Left colon (tissue), 2 donors: ENCODE results near the gene DHH. TPM values are rescaled to one million over a fixed set of nuclear protein-coding genes. Genes with fewer than 3 reads are reported as not detected.
A peak's percentile ranks its signal among the peaks of the same experiment; 100 is the strongest.
"Not testable (repeated sequence)": the region's sequence is repeated elsewhere in the genome, so short reads cannot be mapped to it uniquely, and the experiment has no call there.

Experiments used
- ATAC-seq: fragments of 200-7000 bp; cut with Tn5 transposase; one replicate; pipeline ENCODE4 v1.9.1; 2020; ENCODE audit warnings: mild to moderate bottlenecking, moderate library complexity
- DNase-seq, 2 donors: peaks; one replicate each; pipeline ENCODE4 v3.0.0-alpha.2; 2020
- intact Hi-C, 2 donors: fragments of 100-400 bp; cut with DNase I in 1 of 2; cut with micrococcal nuclease in 1 of 2; formaldehyde crosslinking; loops; one replicate each; pipeline versions ENCODE4 v1.11.2 to v1.14.0; 2022; cut with DNase I, micrococcal nuclease
- total RNA-seq, 2 donors: library from RNA; stranded (reverse); fragmentation: NEBNext Ultra II Directional; extraction: Animal tissue kit (Norgen Biotek cat#: 25700); gene quantifications; one replicate each; pipeline ENCODE4 v1.2.1, GENCODE V29; 2021
- donor health status: DM: no; HTN: no; CAD: no.
- donor health status: DM: yes; HTN: yes; CAD: no.

The DHH gene
- total RNA-seq, 2 donors from 2014 or later, result 0.31 to 0.50 TPM

DNA sequence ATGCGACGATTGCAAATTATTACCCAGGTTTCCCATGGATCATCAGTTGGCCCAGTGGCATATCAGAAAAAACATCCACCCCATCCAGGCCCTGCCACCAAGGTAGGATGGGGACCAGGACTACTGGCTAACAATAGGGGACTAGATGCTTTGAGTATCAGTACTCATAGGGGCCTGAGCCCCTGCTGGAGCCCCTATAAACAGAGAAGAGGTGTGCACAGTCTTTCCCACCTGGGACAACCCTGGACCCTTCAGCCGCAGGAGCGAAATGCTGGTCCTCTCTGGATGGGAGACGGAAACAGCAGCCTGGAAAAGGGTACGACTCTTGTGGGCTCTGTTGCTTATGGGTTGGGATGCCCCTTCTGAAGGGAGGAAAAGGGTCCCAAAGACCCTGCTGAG, 5.7 kb downstream of the DHH start:
- no peak for DNase-seq
- no peak for ATAC-seq
- intact Hi-C loops, result loop anchor here in 1 of 2 donors (5.0 to 10.0 kb wide), 2 partner anchors 33 to 146 kb away; no protein-coding TSS in a partner anchor

DNA sequence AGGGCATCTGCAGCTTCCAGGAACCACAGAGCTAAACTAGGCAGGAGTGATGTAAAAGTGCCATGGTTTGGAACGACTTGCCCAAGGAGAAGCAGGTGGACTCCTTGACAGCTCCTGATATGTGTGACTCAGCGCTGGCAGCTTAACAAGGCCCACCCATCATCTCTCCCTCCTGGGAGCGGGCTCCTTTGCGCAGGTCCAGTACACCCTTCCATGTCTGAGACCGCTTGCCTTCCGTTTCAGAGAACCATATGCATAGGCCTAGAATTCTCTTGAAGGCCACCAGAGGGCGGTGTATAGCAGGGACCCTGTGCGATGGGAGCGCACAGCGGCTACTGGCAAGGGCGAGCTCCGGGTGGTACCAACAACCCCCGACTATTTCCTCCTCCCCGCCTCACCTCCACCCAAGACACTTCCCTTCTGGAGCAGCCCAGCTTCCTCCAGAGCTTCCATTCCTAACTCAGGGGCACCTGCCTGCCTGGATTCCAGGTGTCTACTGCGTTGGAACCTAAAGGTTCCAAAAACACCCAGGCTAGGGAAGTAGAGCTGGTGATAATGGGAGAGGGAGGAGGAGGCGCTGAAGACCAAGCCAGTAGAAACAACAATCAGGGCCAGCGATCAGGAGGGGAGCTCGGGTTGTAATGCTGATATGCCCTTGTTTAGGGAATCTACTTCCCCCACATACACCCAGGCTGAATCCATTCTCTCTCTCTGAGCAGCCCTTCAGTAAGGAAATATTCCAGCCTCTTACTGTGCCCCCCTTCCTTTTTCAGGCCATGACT, 6.3 kb downstream of the DHH start:
- DNase-seq, result peak; percentile 66 to 73
- intact Hi-C loops, result loop anchor here in 1 of 2 donors (5.0 to 10.0 kb wide), 2 partner anchors 34 to 146 kb away; no protein-coding TSS in a partner anchor
- peak; percentile 93 for ATAC-seq

DNA sequence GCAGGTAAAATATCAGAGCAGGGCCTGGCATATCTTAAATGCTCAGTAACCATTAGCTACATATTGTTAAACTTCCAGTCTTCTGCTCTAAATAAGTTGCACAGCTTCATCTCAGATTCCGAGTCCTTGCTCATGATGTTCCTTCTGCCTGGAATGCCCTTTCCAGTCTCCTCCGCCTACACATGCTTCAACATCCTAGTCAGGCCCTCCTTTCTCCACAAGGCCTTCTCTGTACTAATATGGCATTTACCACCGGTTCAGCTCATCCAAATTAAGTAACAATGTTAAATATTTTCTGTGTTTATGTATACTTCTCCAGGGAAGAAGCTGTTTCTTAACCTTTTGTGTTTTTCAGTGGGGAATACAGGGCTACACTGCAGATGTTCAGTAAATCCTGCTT, 8.5 kb downstream of the DHH start:
- no peak for DNase-seq
- intact Hi-C loops, result loop anchor here in 1 of 2 donors (5.0 to 10.0 kb wide), 2 partner anchors 36 to 149 kb away; no protein-coding TSS in a partner anchor
- no peak for ATAC-seq

DNA sequence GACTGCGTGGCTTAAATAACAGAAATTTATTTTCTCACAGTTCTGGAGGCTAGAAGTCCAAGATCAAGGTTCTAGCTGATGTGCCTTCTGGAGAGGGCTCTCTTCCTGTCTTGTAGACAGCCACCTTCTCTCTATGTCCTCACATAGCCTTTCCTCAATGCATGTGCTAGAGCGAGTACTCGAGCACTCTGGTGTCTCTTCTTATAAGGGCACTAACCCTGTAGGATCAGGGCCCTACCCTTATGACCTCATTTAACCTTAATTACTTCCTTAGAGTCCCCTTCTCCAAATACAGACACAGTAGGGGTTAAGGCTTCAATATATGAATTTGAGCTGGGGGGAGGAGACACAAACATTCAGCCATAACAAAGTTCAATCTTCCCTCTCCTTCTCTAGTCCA, 10.2 kb downstream of the DHH start:
- DNase-seq (no peak), ATAC-seq (no peak)
- intact Hi-C loops, result loop anchor here in 1 of 2 donors (10.0 kb wide), 1 partner anchor 150 kb away; no protein-coding TSS in a partner anchor

DNA sequence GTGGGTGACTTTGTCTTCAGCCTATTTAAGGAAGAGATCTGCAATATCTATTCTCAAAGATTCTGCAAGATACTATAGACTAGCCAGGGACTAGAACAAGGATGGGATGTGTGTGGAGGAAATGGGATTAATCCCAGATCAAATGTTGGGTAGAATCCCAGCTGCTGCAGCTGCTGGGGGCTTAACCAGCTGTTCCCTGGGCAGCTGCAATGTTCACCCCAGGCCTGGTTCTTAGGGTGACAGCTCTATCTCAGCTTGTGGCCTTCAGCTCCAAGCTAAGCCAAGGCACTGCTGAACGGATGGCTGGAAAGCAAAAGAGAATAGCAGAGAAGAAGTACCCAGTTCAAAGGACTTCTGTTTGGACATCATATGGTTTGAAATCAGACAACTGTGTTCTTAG, 14.8 kb downstream of the DHH start:
- intact Hi-C loops, result loop anchor here in 1 of 2 donors (10.0 kb wide), 1 partner anchor 155 kb away; no protein-coding TSS in a partner anchor

DNA sequence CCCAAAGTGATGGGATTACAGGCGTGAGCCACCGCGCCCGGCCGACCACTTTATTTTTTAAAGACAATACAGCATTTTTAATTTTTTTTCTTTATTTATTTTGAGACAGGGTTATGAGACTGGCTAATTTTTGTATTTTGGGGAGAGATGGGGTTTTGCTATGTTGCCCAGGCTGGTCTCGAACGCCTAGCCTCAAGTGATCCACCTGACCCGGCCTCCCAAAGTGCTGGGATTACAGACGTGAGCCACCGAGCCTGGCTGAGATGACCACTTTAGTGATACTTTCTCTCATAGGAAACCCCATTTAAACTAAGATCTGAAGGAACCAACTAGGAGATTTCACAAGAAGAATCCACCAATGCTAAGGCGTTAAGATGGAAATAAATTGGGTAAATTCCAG, 23.6 kb downstream of the DHH start:
- no peak for ATAC-seq

More for the DNA sequence above, 14.8 kb downstream of the DHH start:
- no peak for DNase-seq
- ATAC-seq, result no peak

DNA sequence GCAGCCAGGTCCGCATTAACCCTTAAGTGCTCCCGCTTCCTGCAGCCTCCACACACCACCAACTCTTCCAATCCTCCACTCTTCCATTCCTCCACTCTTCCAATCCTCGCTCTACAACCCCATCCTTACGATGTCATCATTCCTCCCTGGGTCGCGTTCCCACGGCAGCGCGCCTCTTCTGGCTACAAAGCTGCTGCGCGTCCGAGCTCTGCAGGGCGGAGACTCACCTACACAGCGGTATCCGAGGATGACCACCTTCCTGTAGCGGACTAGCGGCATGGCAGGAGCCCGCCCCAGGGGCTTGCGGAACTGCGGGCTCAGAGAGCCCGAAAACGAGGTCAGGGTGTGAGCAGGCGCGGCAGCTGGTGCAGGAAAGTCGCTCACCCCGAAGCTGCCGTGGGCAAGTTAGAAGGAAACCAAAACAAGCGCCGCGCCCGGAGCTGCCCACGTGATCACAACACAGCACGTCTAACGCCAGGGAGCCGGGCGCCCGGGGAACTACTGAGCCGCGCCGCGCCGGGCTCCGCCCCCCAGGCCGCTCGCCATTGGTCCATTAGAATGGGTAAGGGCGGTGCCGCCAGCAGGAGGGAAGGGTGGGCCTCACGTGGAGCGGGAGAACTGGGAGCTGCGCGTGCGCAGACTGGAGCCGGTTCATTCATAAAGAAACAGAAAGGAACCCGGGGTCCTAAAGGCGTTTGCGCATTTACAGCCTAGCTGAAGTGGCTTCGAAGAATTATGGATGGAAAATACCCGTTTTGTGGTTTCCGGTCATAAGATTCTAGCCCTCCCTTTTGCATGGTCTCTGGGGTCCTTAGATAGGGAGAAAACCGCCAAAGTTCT, 24.9 kb downstream of the DHH start, which contains the start of gene RHEBL1:
Gene RHEBL1 (minus strand): TSS at position 473 of the 840 bp plus-strand sequence. CDS start 194 bp downstream, at position 279.
- DNase-seq (peak; percentile 98 to 99), ATAC-seq (peak; percentile 100)
- intact Hi-C loops, result no loop called here

More for the DNA sequence above, 23.6 kb downstream of the DHH start:
- DNase-seq, result no peak
- intact Hi-C loops, result no loop called here

DNA sequence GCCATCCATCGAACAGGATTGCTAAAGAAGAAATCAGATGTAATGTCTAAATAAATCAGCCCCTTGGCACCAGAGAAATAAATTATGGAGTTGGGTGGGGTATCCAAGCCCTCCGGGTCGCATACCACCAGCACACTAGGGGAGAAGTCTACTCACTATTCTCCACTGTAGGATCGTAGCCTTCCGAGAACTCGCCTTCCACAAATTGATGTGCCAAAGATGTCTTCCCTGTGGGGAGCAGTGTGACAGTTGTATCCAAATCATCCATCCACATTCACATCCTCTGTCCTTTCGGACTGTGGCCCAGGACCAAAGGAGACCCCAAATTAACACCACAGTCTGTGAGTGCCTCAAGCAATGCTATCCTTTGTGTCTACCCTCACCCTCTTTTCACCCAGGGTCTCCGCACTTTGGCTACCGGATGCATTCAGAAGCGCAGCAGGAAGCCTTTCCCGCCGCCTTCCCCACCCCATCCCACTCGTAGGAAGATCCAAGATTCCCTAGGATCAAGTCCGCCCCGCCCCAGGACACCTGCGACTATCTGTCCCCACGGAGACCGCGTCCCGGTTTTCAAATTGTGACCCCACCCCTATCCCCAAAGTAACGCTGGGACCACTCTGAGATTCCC, 25.6 kb downstream of the DHH start:
- ATAC-seq (no peak), DNase-seq (peak in 1 of 2 donors; percentile 38)
- intact Hi-C loops, result no loop called here

DNA sequence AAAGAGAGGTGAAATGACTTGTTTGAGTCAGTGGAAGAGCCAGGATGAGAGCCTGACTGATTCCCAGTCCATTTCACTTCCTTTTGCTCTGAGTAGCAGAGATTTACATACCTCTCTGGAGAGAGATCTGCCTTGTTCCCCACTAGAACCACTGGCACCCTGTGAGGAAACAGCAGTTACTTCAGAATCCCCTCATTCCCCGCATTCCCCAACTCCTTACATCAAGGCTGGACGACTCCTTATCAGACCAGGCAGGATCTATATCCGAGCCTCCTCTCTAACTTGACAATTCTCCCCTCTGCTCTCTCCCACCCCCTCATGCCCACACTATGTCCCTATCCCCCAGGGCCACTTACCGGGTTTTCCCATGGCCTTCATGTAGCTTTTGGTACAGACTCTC, 28.5 kb downstream of the DHH start:
- DNase-seq, result no peak
- no peak for ATAC-seq
- intact Hi-C loops, result no loop called here

DNA sequence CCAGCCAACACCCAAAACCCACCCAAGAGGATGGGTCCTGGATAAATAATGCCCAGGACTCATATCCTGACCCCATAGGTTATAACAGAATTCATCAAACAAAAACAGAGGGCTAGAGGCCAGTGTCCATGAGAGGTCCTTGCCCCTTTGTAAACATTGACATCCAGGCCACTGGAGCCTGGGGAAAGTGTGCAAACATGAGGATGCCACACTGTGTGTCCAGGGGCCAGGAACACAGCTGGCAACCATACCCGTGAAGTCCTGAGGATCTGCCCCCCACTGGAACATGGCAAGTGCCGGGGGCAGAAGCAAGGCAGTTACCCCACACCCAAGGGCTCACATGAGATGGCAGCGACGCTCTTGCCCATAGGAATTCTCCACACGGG, 29.8 kb downstream of the DHH start:
- ATAC-seq (no peak), DNase-seq (no peak)
- intact Hi-C loops, result no loop called here

DNA sequence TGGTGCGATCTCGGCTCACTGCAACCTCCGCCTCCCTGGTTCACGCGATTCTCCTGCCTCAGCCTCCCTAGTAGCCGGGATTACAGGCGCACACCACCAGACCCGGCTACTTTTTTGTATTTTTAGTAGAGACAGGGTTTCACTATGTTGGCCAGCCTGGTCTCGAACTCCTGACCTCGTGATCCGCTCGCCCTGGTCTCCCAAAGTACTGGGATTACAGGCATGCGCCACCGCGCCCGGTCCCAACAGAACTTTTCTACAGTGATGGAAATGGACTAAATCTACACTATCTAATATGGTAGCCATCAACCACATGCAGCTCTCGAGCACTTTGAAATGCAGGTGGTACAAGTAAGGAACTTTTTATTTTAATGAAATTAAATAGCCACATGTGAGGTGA, 32.7 kb downstream of the DHH start:
- ATAC-seq, DNase-seq, intact Hi-C loops: not testable (repeated sequence)

DNA sequence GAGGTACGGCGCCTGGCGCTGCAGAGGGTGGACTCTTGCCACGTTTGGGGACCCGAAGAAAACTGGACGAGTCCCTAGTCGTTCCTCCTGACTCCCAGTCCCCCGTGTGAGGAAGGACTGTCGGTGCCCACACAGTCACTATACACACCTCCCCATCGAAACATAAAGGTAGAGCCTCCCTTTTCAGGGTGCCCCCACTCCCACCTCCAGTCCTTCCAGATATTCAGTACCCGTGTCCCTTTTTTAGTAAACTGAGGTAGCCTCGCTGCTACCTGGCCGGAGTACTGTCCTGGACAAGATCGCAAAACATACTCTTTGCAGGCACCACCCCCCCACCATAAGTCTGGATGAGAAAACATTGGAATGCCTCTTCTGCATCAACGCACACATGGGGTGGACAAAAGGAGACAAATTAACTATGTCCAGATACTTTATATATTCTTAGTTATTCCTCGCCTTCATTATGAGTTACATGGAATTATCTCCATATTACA, 33.4 kb downstream of the DHH start:
- DNase-seq, result no peak
- intact Hi-C loops, result no loop called here
- no peak for ATAC-seq

DNA sequence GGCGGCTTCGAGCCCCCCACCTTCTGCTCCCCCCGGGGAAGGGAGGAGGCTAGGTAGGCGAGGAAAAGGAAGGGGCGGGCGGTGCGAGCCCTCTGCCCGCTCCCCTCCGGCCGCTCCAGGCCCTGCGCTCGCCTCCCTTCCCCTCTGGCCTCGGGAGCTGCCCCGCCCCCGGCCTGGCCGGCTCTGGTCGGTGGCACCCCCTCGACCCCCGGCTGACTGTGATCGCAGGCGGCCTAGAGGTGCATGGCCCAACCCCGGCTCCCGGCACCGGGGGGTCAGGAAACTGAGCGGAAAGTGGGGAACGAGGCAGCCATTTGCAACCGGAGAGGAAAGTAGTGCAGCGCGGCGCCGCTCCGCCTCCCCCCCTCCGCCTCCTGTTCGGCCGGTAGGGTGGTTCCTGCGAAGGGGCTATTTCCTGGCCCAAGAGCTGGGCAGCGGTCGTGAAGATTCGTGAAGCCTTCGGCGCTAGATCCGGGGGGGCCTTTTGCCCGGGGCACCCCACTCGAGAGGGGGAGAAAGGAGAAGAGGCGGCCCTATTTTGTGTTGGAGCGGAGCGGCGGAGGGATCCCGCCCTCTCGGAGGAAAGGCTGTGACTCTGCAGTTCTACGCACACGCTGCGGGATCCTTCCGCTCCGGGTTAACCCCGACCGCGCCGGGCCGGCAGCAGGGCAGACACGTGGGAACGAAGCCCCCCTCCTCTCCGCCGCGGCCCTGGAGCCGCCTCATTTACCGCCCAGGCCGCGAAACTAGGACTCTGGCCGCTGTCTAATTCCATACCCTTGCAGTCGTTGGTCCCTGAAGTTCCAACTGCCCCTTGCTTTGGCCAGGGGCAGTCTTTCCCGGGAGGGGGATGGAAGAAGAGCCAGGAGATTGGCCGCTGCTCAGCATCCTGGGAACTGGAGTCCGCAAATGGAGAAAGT, 34.1 kb downstream of the DHH start, which contains the start of gene KMT2D:
Gene KMT2D (minus strand): TSS at position 558 of the 920 bp plus-strand sequence. CDS start 5,470 bp downstream, outside the sequence.
- intact Hi-C loops, result no loop called here
- ATAC-seq, result peak; percentile 75
- DNase-seq, result peak; percentile 93 to 94

DNA sequence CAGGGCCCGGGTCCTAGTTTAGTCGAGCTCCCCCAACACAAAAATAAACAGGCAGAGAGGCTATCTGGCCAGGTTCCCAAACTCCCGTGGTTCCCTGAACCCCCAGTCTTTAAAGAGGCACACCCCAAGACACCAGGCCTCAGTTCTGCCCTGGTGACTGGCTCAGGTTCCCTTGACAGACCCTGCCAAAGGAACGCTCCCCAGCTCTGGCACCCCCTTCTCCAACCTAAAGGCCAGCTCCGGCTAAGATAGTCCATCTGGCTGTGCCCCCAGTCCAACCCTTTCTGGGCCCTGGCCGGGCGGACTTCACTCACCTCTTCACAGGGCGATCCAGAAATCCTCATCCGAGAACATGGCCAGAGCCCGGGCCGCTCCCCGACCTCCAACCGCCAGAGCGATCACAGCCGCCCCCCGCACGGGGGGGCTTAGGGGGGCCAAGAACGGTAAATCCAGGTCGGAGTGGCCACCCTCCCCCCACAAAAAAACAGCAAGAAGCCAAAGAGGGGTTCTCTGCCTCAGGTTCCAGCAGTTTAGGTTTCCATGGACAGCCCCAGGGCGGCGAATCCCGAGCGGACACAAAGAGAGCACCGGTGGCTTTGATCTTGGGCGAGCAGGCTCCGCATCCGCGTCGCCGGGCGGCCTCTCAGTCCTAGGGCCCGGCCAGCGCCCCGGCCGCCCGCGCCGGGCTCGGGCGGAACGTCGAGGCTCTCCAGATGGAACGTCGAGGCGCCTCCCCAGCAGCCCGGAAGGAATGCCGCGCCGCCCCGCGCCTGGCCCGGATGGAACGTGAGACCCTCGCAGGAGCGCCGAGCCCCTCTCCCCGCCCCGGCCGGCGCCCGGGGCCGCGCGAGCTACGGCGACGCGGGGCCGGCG, 35.1 kb downstream of the DHH start:
- DNase-seq, result peak in 1 of 2 donors; percentile 45
- intact Hi-C loops, result no loop called here
- ATAC-seq, result peak; percentile 20

DNA sequence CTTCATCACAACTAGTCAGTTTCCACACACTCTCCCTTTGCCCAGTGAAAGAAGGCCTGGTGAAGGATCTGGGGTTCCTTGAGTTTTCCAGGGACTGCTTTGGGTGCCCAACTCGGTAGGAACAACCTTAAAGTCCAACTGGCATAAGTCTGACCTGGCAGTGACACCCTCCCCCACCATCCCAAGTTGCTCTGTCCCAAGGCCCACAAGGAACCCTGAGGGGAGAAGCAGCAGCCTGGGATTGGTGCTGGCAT, 35.6 kb downstream of the DHH start:
- intact Hi-C loops, result no loop called here
- ATAC-seq (no peak), DNase-seq (peak in 1 of 2 donors; percentile 29)

DNA sequence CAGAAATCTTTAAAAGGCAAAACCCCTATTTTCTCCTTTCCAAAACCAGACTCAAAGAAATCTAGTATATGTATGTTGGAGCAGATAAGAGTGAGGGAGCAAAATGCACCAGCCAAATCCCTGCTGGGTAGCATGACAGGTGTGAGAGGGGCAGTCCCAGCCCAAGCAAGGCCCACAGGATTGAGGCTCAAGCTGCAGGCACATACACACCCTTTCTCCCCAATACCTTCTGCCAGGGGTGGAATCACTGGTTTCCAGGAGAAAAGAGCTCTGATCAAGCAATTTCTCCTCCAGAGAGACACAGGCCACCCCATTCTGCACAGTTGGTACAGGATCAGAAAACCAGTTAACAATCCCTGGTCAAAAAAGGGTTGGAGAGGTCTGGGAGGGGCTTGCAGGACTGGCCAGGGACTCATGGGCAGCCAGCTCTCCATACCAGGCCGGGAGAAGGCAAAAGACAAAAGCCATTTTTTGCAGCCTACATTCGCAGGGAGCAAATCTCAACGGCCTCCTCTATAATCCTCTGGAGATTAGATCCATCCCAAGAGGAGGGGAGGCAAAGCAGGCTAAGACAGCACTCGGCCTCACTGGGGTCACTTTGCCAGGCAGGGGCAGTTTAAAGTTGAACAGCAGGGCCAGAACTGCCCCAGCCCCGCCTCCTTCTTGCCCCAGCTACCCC, 36.1 kb downstream of the DHH start:
- DNase-seq (no peak), ATAC-seq (no peak)
- intact Hi-C loops, result no loop called here
